ENCODE measurements around the gene C20orf204. TPM values are rescaled to one million over a fixed set of nuclear protein-coding genes. Genes with fewer than 3 reads are reported as not detected.

C20orf204 gene
- total RNA-seq, 4 donors from 2014 or later, result 0.26 to 0.57 (median 0.57) TPM; not detected in 1

DNA sequence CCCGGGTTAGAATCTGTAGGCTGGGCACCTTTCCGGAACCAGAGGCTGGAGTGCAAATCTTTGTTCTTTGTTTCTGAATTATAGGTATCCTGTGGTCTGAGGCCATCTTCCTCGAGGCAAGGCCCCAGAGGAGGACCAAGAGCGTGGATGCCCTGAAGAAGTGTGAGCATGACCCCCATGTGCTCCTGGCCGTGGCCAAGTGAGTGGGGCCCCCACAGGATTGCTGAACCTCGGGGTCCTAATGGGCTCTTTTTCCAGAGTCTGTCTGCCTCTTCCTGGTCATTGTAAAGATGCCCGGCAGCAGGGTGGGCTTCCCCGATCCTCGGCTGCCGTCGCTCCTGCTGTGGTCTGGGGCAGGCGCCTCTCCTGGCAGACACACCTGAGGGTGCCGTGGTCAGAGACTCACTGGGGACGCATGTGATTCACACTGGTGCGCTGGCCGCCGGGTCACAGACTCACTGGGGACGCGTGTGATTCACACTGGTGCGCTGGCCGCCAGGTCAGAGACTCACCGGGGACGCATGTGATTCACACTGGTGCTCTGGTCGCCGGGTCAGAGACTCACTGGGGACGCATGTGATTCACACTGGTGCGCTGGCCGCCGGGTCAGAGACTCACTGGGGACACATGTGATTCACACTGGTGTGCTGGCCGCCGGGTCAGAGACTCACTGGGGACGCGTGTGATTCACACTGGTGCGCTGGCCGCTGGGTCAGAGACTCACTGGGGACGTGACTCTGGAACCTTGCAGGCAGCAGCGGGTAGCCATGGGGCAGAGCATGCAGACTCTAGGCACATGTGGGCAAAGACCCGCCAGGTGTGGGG lies 6.5 kb upstream of the C20orf204 start:
- 89 to 94% methylated on average over 8 to 10 of the region's 38 CpGs for WGBS, 2 donors
- Histone ChIP-seq H3K36me3 (peaks cover 42 to 100% (median 66%) of the 10 kb centered on the region in 3 donors), H3K9me3 (no peaks in the 10 kb centered on the region), H3K4me1 (peaks cover 0 to 9% (median 0%) of the 10 kb centered on the region in 3 donors), H3K4me3 (no peak overlapping the region), H3K27me3 (no peaks in the 10 kb centered on the region), H3K27ac (no peak overlapping the region)
- TF ChIP-seq, protein P1, sequence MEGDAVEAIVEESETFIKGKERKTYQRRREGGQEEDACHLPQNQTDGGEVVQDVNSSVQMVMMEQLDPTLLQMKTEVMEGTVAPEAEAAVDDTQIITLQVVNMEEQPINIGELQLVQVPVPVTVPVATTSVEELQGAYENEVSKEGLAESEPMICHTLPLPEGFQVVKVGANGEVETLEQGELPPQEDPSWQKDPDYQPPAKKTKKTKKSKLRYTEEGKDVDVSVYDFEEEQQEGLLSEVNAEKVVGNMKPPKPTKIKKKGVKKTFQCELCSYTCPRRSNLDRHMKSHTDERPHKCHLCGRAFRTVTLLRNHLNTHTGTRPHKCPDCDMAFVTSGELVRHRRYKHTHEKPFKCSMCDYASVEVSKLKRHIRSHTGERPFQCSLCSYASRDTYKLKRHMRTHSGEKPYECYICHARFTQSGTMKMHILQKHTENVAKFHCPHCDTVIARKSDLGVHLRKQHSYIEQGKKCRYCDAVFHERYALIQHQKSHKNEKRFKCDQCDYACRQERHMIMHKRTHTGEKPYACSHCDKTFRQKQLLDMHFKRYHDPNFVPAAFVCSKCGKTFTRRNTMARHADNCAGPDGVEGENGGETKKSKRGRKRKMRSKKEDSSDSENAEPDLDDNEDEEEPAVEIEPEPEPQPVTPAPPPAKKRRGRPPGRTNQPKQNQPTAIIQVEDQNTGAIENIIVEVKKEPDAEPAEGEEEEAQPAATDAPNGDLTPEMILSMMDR (IDR thresholded peaks at IDR 0.05), result no peak
- no peak for TF ChIP-seq POLR2A (IDR thresholded peaks at IDR 0.05)
- DNase-seq, result no peak
- intact Hi-C loops (cut with DNase I), result loop anchor here (10.0 kb wide), 1 partner anchor 45 kb away; the partner anchor contains the start of gene PRPF6

DNA sequence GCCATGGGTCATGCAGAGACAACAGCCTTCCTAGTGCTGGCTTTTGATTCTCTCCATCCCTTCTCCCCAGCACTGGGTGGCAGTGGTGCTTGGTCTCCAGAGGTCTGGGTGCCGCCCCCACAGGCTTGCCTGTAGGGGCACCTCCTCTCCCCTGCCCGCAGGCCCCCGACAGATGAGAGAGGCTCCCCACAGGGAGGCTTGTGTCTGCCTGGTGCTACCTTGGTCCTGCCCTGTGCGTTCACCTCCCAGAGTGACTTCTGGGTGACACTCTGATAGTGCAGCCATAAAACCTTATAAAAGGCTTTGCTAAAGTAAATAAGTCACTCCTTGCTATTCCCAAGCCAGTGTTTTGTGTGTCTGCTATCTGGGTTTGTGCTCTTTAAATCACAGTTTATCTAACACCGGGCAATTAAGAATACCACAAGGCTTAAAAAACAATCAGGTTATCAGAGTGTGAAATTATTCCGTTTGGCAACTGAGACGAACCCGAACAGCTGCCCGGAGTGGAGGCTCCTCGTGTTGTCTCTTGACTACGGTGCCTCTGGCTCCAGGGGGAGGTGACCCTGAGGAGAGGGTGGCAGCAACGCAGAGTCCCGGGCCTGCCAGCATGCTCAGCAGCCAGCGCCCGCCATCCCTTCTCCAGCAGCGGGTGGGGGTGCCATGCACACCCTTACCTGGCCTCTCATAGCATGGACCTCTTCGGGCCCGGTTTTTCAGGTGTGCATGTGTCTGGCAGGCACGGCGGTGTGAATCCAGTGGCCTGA lies 5.4 kb upstream of the C20orf204 start:
- TF ChIP-seq, protein P1 (IDR thresholded peaks at IDR 0.05), result no peak
- no peak for TF ChIP-seq POLR2A (IDR thresholded peaks at IDR 0.05)
- WGBS, 2 donors, result 93% methylated on average over 12 to 13 of the region's 20 CpGs
- H3K27me3 ChIP-seq, result no peaks in the 10 kb centered on the region
- H3K27ac ChIP-seq, result no peak overlapping the region
- DNase-seq, result no peak
- peaks cover 0 to 12% (median 0%) of the 10 kb centered on the region in 3 donors for H3K4me1 ChIP-seq
- peaks cover 42 to 100% (median 58%) of the 10 kb centered on the region in 3 donors for H3K36me3 ChIP-seq
- no peaks in the 10 kb centered on the region for H3K9me3 ChIP-seq
- intact Hi-C loops (cut with DNase I), result loop anchor here (10.0 kb wide), 1 partner anchor 46 kb away; the partner anchor contains the start of gene PRPF6
- H3K4me3 ChIP-seq, result no peak overlapping the region

DNA sequence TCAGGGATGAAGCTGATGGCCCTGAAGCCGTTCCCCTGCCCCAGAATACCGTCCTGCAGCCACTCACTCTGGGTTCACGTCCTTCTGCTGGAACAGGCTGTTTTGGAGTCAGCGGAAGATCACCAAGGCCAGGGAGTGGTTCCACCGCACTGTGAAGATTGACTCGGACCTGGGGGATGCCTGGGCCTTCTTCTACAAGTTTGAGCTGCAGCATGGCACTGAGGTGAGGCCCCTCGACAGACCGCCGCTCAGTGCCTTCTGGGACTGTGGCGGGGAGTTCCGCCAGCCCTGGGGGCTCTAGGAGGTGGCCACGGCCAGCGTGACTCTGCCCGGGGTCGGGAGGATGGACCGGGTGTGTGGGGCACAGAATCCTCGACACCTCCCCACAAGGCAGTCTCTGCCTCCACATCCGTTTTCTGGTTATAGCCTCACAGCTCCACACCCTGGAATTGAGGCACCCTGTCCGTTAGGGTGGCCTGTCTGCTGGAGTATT lies 4.1 kb upstream of the C20orf204 start:
- H3K27me3 ChIP-seq, result peaks cover 0 to 10% (median 0%) of the 10 kb centered on the region in 4 donors
- H3K27ac ChIP-seq, result no peak overlapping the region
- H3K4me3 ChIP-seq, result no peak overlapping the region
- peaks cover 35 to 88% (median 45%) of the 10 kb centered on the region in 3 donors for H3K36me3 ChIP-seq
- H3K9me3 ChIP-seq, result no peaks in the 10 kb centered on the region
- DNase-seq, result no peak
- intact Hi-C loops (cut with DNase I), result loop anchor here (10.0 kb wide), 1 partner anchor 47 kb away; the partner anchor contains the start of gene PRPF6
- peaks cover 0 to 12% (median 0%) of the 10 kb centered on the region in 3 donors for H3K4me1 ChIP-seq
- TF ChIP-seq, protein P1 (IDR thresholded peaks at IDR 0.05), result no peak
- no peak for TF ChIP-seq POLR2A (IDR thresholded peaks at IDR 0.05)
- 82 to 92% methylated on average over 4 of the region's 19 CpGs for WGBS, 2 donors

DNA sequence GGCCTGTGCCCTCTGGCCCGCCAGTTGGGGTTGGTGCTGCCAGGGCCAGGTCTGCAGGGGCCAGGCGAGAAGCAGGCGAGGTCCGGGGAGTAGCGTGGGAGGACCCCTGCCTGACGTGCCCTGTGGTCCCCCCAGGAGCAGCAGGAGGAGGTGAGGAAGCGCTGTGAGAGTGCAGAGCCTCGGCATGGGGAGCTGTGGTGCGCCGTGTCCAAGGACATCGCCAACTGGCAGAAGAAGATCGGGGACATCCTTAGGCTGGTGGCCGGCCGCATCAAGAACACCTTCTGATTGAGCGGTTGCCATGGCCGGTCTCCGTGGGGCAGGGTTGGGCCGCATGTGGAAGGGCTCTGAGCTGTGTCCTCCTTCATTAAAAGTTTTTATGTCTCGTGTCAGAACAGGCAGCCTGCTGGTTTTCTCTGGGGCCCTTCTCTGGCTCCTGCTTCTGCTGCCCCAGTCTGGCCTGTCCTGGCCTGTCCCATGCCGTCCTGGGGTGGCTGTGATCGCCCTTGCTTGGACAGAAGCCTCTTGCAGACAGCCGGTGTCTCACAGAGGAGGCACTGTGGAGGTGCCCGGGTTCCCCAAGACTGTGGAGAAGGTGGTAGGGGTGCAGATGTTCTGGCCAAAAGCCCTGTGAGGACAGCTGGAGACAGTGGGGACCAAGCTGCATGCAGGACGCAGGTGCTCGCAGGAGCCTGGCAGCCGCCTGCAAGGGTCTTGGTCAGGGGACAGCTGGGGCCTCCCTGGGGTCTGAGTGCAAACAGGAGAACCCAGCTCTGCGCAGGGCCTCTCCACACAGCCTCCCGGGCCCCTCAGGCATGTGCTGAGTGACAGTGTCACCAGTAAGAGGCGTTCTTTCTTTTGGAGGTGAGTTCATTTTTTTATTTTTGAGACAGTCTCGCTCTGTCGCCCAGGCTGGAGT lies 3.0 kb upstream of the C20orf204 start:
- Histone ChIP-seq H3K9me3 (no peaks in the 10 kb centered on the region), H3K27ac (no peak overlapping the region), H3K4me3 (no peak overlapping the region), H3K27me3 (peaks cover 0 to 21% (median 0%) of the 10 kb centered on the region in 4 donors), H3K36me3 (peaks cover 24 to 77% (median 34%) of the 10 kb centered on the region in 3 donors), H3K4me1 (peaks cover 4 to 22% (median 8%) of the 10 kb centered on the region in 3 donors)
- intact Hi-C loops (cut with DNase I), result loop anchor here (10.0 kb wide), 1 partner anchor 48 kb away; the partner anchor contains the start of gene PRPF6
- 72 to 84% methylated on average over 10 to 16 of the region's 31 CpGs for WGBS, 2 donors
- no peak for DNase-seq
- no peak for TF ChIP-seq POLR2A (IDR thresholded peaks at IDR 0.05)
- TF ChIP-seq, protein P1 (IDR thresholded peaks at IDR 0.05), result no peak

Measured in esophagus squamous epithelium (tissue), 5 donors.